Right renal cortex interstitium (tissue), 3 donors: ENCODE results near the gene AP1M1. TPM values are rescaled to one million over a fixed set of nuclear protein-coding genes. Genes with fewer than 3 reads are reported as not detected.

Experiments used
- DNase-seq, 3 donors: peaks; one replicate each; pipeline ENCODE4 v3.0.0-alpha.2; 2013; ENCODE audit warnings: low read depth in 3 of 3, low spot score in 2 of 3
- polyA plus RNA-seq, 3 donors: library from polyadenylated mRNA; unstranded; fragments of 120-200 nt; gene quantifications; one replicate each; pipeline ENCODE4 v1.2.1, GENCODE V29; 2013; ENCODE audit not compliant: insufficient read length in 3 of 3

The AP1M1 gene
- polyA plus RNA-seq, 3 donors: 55.2 to 67.8 (median 57.7) TPM

- DNase-seq: no peak
These were observed 31.1 kb downstream of the AP1M1 start for GRCh38 chr19:16228637-16229321.

- no peak for DNase-seq
These were observed 31.6 kb downstream of the AP1M1 start for GRCh38 chr19:16229322-16229641.

- no peak for DNase-seq
These were observed 34.4 kb downstream of the AP1M1 start for GRCh38 chr19:16232127-16232526.

- no peak for DNase-seq
These were observed 34.9 kb downstream of the AP1M1 start for GRCh38 chr19:16232568-16232967.

GRCh38 chr19:16233081-16233776 lies 35.5 kb downstream of the AP1M1 start:
- no peak for DNase-seq

- no peak for DNase-seq
These were observed 36.3 kb downstream of the AP1M1 start for GRCh38 chr19:16233836-16234551.

- no peak for DNase-seq
These were observed 37.1 kb downstream of the AP1M1 start for GRCh38 chr19:16234552-16235445.

GRCh38 chr19:16235811-16236652 lies 38.3 kb downstream of the AP1M1 start:
- DNase-seq: no peak

GRCh38 chr19:16244091-16244490 lies 46.4 kb downstream of the AP1M1 start:
- no peak for DNase-seq

GRCh38 chr19:16247353-16248182 lies 49.9 kb downstream of the AP1M1 start:
- DNase-seq: peak; percentile 56 to 59 (median 57)

- DNase-seq: no peak
These were observed 50.8 kb downstream of the AP1M1 start for GRCh38 chr19:16248380-16249023.

- DNase-seq: no peak
These were observed 52.2 kb downstream of the AP1M1 start for GRCh38 chr19:16249826-16250404.

GRCh38 chr19:16252459-16253205 lies 54.9 kb downstream of the AP1M1 start:
- DNase-seq: no peak

GRCh38 chr19:16254851-16255408 lies 57.2 kb downstream of the AP1M1 start:
- no peak for DNase-seq

GRCh38 chr19:16257509-16258002 lies 59.8 kb downstream of the AP1M1 start:
- no peak for DNase-seq

- no peak for DNase-seq
These were observed 60.8 kb downstream of the AP1M1 start for GRCh38 chr19:16258440-16258903.
